PC-9 (cell line): Measurements from ENCODE around the gene AGO1. TPM values are rescaled to one million over a fixed set of nuclear protein-coding genes. Genes with fewer than 3 reads are reported as not detected.
A peak's percentile ranks its signal among the peaks of the same experiment; 100 is the strongest.

Experiments used
- BruUV-seq: library from RNA; stranded (reverse); fragments of 400-500 nt; replicated peaks from 2 replicates; lab custom pipeline; 2021; lab: Mats Ljungman, UMichigan
- CTCF ChIA-PET: fragments of 300-600 bp; sonication (Branson Sonifier 250); formaldehyde crosslinking; loops from one replicate; lab custom pipeline; 2022; ENCODE audit warnings: antibody characterized with exemption; lab: Charles Lee
- POLR2A ChIA-PET: fragments of 300-600 bp; sonication (Branson Sonifier 250); formaldehyde crosslinking; loops from one replicate; lab custom pipeline; 2022; ENCODE audit warnings: antibody characterized with exemption; ENCODE audit not compliant: unreplicated experiment; lab: Charles Lee
- DNase-seq, 2 experiments: peaks; one replicate each; pipeline versions ENCODE4 v3.0.0 to v3.0.0-alpha.2; 2015 to 2022; ENCODE audit warnings: mixed read lengths in 1 of 2
- H2AFZ ChIP-seq: fragments of 200-600 bp; sonication (generic); 2 replicates; pipeline ENCODE4 v1.8.1; 2017; ENCODE audit warnings: antibody characterized with exemption
- H3F3A ChIP-seq: fragments of 200-600 bp; sonication (generic); 2 replicates; pipeline ENCODE4 v1.8.1; 2017; ENCODE audit warnings: antibody characterized with exemption, mild to moderate bottlenecking, low read depth; ENCODE audit not compliant: insufficient read depth
- H3K27ac ChIP-seq: fragments of 200-600 bp; sonication (generic); 2 replicates; pipeline ENCODE4 v1.6.1; 2016; ENCODE audit warnings: mixed run types
- H3K27me3 ChIP-seq: fragments of 200-600 bp; sonication (generic); 2 replicates; pipeline ENCODE4 v1.6.1; 2016; ENCODE audit warnings: low read depth, mixed run types; ENCODE audit not compliant: insufficient read depth
- H3K36me3 ChIP-seq: fragments of 200-600 bp; sonication (generic); 2 replicates; pipeline ENCODE4 v1.6.1; 2016; ENCODE audit warnings: low read depth, mixed run types
- H3K4me1 ChIP-seq: fragments of 200-600 bp; sonication (generic); replicated peaks from 2 replicates; pipeline ENCODE4 v1.6.1; 2016; ENCODE audit warnings: mixed run types; ENCODE audit not compliant: insufficient read depth
- H3K4me2 ChIP-seq: fragments of 200-600 bp; sonication (generic); 2 replicates; pipeline ENCODE4 v1.6.1; 2017; ENCODE audit warnings: mixed run types
- H3K4me3 ChIP-seq: fragments of 200-600 bp; sonication (generic); 2 replicates; pipeline ENCODE4 v1.6.1; 2016; ENCODE audit warnings: mixed run types
- H3K79me2 ChIP-seq: fragments of 200-600 bp; sonication (generic); 2 replicates; pipeline ENCODE4 v1.6.1; 2017; ENCODE audit warnings: low read depth, mixed run types
- H3K9me2 ChIP-seq: fragments of 200-600 bp; sonication (generic); 2 replicates; pipeline ENCODE4 v1.8.1; 2017; ENCODE audit warnings: mild to moderate bottlenecking; ENCODE audit not compliant: insufficient read depth
- H3K9me3 ChIP-seq: fragments of 200-600 bp; sonication (generic); 2 replicates; pipeline ENCODE4 v1.8.1; 2016; ENCODE audit warnings: low read depth; ENCODE audit not compliant: insufficient read depth
- H4K20me1 ChIP-seq: fragments of 200-600 bp; sonication (generic); 2 replicates; pipeline ENCODE4 v1.8.1; 2017; ENCODE audit not compliant: insufficient read depth
- CTCF ChIP-seq: fragments of 200-600 bp; sonication (generic); conservative IDR thresholded peaks from 2 replicates; pipeline ENCODE4 v1.6.1; 2017; ENCODE audit warnings: mixed run types, antibody characterized with exemption, mild to moderate bottlenecking, moderate library complexity
- EZH2 ChIP-seq: fragments of 200-600 bp; sonication (generic); IDR thresholded peaks from 2 replicates; pipeline ENCODE4 v1.8.0; 2017; ENCODE audit warnings: antibody characterized with exemption, low read depth
- intact Hi-C: fragments of 100-400 bp; cut with micrococcal nuclease; formaldehyde crosslinking; loops from one replicate; pipeline ENCODE4 v1.10.0; 2022; ENCODE audit not compliant: unreplicated experiment
- total RNA-seq: library from RNA; stranded (reverse); gene quantifications from 2 replicates; pipeline ENCODE4 v1.2.3, GENCODE V29; 2021

The AGO1 gene
- total RNA-seq, 1 experiment from 2014 or later: 66.0 TPM

GRCh38 chr1:35929730-35930592 is 47.0 kb downstream of the AGO1 start:
- peak overlapping the region; percentile 96 for H3K4me2 ChIP-seq
- TF ChIP-seq CTCF: no peak
- TF ChIP-seq EZH2: no peak
- no peaks in the 10 kb centered on the region for H3K27me3 ChIP-seq
- TSS peak; percentile 92 for BruUV-seq
- peak overlapping the region; percentile 90 for H3K27ac ChIP-seq
- ChIA-PET CTCF (no interaction called here), POLR2A (interaction anchor here (0.5 to 1.0 kb wide), 7 partner anchors 47 to 1762 kb away, joined by 3 to 9 read pairs (median 3); partner anchors contain the start of genes CDCA8 and CLSPN)
- H2AFZ ChIP-seq: peak overlapping the region; percentile 76
- peak overlapping the region; percentile 87 for H3K4me3 ChIP-seq
- intact Hi-C loops: loop anchor here (2.0 kb wide), 1 partner anchor 47 kb away; the partner anchor contains the start of gene AGO1
- H3K9me2 ChIP-seq: no peaks in the 10 kb centered on the region
- H3K9me3 ChIP-seq: no peaks in the 10 kb centered on the region
- peaks cover 30% of the 10 kb centered on the region for H3K4me1 ChIP-seq
- H3K79me2 ChIP-seq: peaks cover 44% of the 10 kb centered on the region
- peaks cover 14% of the 10 kb centered on the region; the same call in 1 of the 2 replicates for H4K20me1 ChIP-seq
- H3K36me3 ChIP-seq: no peaks in the 10 kb centered on the region
- H3F3A ChIP-seq: peaks cover 32% of the 10 kb centered on the region
- DNase-seq: peak; percentile 47 to 55

- Histone ChIP-seq H2AFZ (peak within 1 kb of the TSS; percentile 92), H4K20me1 (peaks cover 19% of the 10 kb centered on the region), H3K9me2 (no peaks in the 10 kb centered on the region), H3K27ac (peak within 1 kb of the TSS; percentile 90), H3K9me3 (no peaks in the 10 kb centered on the region), H3K4me3 (peak within 1 kb of the TSS; percentile 87), H3F3A (peaks cover 32% of the 10 kb centered on the region), H3K4me1 (peaks cover 30% of the 10 kb centered on the region), H3K27me3 (no peaks in the 10 kb centered on the region), H3K79me2 (peaks cover 53% of the 10 kb centered on the region), H3K4me2 (peak within 1 kb of the TSS; percentile 96), H3K36me3 (no peaks in the 10 kb centered on the region)
- BruUV-seq: no TSS peak
- POLR2A ChIA-PET: interaction anchor here (0.5 to 1.0 kb wide), 10 partner anchors 42 to 1761 kb away, joined by 3 to 15 read pairs (median 4); partner anchors contain the start of genes CDCA8 and CLSPN
- TF ChIP-seq CTCF: no peak
- TF ChIP-seq EZH2: no peak
- CTCF ChIA-PET: interaction anchor here (0.5 kb wide), 1 partner anchor 91 kb away, joined by 16 read pairs; no protein-coding TSS in a partner anchor
- intact Hi-C loops: loop anchor here (1.0 to 2.0 kb wide), 2 partner anchors 48 to 157 kb away; partner anchors contain the start of genes ADPRS and AGO1
- peak; percentile 69 to 88 for DNase-seq
Observed at GRCh38 chr1:35930593-35931445, 47.8 kb downstream of the AGO1 start, which contains the start of gene AGO3. Gene AGO3 (plus strand): TSS chr1:35931105. CDS start chr1:35931427, 322 bp downstream.
